Globus pallidus (tissue), 1 donor: ENCODE results near the gene PPBP.

ENCODE experiments used
- DNase-seq: peaks from one replicate; pipeline ENCODE4 v3.0.0-alpha.2; 2015; ENCODE audit warnings: low spot score

Gene PPBP, protein sequence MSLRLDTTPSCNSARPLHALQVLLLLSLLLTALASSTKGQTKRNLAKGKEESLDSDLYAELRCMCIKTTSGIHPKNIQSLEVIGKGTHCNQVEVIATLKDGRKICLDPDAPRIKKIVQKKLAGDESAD

DNA sequence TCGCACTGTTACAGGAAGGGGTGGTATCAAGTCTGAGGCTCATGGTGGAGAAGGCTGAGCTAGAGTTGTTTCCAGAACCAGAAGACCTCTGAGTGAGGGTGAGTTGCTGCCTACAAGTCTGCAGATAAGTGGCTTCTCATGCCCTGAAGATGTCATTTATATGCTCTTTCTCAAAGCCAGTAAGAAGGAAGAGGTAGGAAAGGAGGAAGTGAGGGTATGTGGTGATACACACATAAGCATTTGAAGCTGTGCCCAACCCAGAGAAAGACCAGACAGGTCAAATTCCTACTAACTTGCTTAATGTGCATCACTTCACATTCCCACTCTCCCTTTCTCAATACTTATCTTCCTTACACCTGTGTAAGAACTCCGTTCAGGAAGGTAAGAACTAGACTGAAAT lies at the start of gene PPBP:
TSS of gene PPBP (minus strand) at position 130 of the 400 bp plus-strand sequence. CDS start at position 43, 87 bp downstream.
- DNase-seq = no peak

DNA sequence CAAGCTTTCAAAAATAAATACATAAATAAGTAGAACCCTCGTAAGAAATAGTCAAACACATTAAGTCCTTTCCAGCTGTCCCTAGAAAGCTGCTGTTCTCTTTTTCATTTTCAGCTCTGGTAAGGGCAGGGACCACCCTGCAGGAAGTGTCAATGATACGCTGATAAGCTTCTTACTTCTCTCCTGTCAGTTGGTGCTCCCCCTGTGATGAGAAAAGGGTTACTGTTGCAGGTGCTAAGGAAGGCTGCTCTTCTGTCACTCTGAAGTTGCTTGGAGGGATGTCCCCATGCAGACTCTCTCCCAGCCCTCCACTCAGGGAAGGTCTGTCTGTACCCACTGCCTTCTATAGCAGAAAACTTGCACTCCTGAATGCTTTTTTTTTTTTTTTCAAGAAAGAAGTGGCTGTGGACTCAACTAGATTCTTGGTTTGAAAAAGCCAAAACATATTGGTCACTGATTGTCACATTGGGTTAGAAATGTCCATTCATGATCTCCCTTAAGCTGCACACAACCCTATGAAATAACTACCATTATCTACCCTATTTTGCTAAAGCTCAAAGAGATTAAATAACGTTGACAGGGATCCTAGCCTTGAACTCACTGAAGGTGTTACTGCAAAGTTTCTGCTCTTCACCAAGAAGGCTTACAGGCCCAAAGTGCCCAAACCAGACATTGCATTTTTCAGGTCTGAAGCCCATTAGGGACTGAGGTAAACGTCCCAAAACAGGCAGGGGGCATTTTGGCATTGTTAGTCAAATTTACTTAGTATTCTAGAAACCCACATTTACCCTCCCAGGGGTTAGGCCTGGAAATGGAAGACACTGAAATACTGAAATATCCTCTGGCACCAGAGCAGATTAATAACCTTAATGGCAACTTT lies 49.3 kb upstream of the PPBP start:
- DNase-seq = no peak

DNA sequence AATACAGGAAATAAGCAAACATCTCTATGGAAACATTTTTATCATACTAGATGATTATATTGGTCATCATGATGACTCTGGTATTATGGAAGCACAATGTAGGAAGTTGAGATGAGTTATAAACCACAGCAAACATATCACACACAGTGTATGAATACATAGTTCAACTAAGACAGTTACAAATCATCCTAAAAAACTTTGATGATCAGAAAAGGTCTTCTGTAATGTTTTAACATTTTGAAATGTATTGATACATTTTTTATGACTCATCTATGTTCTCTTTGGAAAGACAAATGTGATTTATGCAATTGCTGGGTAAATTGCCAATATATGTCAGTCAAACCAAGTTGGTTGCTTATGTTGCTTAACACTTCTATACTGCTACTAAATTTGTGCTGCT lies 45.7 kb upstream of the PPBP start:
- no peak for DNase-seq

DNA sequence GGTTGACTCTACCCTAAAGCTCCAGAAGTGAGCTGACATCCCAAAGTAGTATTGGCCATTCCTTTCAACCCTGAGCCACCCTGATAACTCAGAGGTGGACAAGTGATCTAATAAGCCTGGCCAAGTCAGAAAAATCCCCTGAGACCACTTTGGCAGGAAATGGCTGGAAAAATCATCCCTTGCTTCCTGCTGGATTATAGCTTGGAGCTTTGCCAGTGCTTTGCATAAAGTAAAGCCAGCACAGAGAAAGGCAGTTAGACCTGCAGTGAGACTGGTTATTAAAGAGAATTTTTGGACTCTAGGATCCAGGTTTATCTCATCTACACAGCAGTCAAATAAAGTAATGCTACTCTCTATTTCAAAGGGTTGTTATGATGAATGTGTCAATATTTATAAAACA lies 44.1 kb upstream of the PPBP start:
- DNase-seq = no peak

DNA sequence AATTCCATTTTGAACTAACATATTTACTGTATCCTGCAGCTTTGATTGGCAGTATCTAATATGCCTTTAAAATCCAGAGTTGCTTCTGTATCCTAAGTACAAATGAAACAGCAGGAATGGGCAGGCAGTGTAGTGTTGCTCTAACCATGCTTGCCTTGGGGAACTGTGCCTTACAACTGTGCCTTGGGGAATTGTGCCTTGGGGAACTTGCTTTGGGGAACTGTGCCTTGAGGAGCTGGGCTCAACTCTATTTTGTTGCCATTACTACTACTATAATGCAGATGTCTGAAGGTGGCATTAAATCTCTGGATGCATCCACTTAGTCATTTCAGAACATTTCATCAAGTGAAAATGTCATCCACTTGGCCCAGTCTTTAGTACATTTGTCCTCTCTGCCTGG lies 43.6 kb upstream of the PPBP start:
- no peak for DNase-seq

DNA sequence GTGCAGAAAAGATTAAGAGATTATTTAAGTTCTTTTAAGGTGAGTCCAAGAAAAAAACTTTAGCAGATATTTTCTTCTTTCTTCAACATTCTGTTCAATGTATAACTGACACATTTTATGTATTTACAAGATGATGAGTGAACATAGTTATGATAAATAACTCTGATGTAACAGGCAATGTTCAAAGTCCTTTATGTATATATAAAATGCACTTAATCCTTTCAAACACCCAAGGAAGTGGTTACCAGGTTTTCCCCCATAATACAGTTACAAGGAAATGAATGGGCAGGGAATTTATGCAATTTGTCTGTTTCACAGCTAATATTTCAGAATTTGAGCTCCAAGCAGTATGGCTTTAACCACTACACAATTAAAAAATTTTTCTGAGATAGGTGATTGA lies 42.3 kb upstream of the PPBP start:
- DNase-seq = no peak

DNA sequence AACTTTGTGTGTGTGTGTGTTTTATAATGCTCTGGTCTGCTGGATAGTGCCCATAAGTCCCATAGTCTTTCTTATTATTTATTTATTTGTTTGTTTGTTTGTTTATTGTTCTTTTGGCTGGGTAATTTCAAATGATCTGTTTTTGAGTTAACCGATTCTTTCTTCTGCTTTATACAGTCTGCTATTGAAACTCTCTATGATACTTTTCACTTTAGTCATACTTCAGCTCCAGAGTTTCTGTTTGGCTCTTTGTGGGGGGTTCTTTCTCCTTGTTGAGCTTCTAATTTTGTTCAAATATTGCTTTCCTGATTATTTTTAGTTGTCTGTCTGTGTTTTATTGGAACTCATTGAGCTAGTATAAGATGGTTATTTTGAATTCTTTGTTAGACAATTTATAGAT lies 40.5 kb upstream of the PPBP start:
- DNase-seq = no peak

DNA sequence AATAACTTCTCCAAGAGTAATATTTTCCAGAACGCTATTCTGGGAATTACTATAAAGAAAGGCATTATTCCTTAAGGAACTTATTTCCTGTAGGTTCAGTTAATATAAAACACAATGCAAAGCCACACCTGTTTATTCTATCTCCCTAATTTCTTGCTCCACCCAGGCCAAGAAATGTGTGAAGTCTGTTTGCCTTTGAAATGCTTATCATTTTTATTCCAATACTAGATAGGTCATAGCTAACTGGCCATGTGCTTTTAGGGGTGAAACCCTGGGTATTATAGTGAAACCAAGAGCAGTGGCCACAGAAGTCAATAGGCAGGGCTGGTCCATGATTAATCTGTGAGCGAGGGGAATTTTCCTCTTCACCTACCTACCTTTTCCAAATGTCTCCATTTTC lies 35.7 kb upstream of the PPBP start:
- no peak for DNase-seq

DNA sequence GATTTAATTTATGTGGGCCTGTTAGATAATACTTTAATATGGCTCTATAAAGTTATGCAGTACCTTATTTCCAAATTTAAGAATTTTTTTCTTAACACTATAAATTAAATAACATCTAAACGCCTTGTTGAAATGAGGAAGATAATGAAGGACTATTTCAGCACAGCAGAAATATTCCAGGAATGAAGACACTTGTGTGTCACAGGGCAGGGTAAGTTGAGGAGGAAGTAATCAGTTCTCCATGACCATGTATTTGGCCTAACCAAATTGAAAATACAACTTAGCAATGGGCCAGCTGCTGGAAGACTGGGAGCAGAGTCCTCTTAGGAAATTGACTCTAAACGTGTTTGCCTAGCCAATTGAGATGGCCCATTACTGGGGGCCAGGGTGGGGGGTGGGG lies 33.6 kb upstream of the PPBP start:
- DNase-seq = no peak

DNA sequence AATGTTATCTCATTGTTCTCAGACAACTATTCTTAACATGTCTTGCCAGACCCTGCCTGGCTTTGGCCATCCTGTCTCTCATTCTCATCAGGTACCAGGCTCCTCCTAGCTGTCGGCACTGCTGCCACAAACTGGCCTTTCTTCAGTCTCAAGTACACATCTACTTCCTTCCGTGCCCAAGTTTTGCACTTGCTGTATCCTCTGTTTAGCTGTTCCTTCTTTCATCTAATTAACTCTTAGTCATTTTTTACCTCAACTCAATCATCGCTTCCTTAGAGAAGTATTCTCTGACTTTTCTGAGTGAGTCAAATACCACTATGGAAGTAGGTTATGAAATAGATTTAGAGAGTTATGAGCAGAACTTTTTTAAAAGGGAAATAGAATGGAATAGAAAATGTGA lies 30.8 kb upstream of the PPBP start:
- DNase-seq = no peak

DNA sequence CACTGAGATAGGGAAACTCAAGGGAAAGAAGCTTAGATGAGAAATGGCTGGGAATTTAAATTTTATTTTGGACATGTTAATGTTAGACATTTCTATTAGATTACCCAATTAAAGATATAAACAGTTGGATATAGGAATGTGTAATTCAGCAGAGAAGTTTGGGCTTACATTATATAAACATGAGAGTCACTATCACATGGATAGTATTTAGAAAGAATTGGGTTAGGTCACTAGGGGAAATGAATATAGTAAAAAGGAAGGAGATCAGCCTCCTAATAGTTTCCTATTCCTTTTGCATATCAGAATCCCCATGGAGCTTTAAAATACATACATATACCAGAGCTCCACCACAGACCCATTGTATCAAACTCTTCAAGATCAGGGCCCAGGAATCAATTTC lies 30.1 kb upstream of the PPBP start:
- DNase-seq = no peak

DNA sequence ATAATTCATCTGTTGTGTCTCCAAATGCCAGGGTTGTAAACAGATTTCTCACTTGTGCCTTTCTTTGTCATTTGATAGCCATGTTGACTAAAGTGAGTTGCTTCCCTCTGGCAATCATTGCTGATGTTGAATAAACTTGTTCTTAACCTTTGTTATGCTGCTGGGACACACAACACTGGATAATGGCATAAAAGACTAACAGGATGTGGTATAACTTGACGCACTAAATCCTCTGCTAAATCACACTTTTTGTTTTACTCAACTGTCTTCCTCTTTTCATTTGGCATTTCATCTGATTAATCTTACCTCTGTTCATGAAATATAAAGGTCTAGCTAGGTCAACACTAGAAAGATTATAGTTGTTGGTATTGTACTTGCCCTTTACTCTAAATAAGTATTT lies 28.1 kb upstream of the PPBP start:
- no peak for DNase-seq

DNA sequence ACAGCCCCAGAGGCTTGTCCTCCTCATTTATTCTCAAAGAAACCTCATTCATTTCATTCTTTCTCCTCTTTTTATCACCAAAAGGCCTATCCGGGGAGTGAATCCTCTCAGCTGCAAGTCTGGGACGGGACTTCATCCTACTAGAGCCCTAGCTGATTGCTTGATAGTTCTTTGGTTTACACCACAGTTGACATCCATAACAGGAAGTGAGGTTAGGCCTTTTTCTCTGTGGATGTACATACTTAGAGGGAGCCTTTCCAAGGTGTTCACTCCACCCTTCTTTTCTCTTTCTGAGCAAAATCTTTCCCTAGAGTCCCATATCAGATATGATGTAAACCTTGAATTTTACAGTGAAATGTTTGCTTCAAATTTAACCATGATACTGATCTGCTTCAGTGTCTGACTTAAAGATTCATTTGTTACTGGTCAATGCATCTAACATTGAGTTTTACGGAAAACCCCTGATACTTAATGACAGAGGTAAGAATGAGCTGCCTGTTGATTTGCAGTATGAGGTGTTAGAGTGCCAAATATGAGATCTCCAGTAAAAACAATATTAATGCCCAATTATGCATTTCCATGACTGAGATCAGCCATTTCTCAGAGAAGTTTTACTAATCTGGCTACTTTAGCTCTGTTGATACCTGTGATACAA lies 27.3 kb upstream of the PPBP start:
- DNase-seq = no peak

DNA sequence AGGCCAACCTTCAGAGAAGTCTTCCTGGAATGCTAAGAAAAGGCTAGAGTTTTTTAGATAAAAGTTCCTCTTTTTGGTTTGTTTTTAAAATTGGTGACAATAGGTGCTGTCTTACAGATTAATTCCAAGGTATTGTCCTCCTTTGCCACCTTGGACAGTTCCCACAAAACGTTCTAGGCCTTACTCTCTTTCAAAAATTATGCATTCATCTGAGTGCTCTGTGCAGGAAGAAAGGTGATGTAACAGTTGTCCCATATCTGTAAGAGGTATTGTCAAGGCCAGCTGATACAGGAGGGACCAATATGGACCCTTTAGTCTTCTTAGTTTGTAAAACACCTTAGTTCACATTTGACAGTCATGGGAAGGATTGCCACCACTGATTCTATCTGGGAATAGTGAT lies 26.3 kb upstream of the PPBP start:
- DNase-seq = no peak

DNA sequence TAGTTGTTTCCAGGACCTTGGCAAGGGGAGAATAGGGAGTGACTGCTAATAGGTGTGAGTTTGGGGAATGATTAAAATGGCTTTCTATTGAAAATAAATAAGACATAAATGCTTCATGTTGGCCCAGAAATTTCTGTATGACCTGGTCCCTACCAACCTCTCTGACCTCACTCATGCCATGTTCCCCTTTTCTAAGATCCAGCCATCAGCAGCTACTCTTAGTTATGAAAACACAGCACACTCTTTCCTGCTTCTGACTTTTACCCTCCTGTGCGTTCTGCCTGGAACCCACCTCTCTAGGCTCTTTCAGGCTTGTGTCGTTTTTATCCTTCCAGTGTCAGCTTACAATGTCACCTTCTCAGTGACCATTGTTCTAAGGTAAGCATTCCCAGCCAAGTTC lies 25.3 kb upstream of the PPBP start:
- DNase-seq = no peak

DNA sequence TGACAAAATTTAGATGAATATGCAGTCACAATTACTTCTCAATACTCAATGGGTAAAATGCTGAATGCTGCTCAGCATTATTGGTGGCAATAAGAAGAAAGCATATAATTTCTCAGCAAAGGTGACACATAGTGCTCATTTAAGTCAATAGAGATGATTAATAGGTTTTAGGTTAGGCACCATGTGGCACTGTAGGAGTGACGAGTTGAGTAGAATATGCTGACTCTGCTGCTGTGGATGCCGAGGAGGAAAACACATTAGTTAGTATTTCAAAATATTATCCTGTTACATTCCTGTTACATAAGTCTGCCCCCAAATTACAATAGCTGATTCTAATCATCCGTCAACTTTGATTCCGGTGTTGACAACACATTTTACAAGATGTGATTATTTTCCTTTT lies 24.1 kb upstream of the PPBP start:
- no peak for DNase-seq

DNA sequence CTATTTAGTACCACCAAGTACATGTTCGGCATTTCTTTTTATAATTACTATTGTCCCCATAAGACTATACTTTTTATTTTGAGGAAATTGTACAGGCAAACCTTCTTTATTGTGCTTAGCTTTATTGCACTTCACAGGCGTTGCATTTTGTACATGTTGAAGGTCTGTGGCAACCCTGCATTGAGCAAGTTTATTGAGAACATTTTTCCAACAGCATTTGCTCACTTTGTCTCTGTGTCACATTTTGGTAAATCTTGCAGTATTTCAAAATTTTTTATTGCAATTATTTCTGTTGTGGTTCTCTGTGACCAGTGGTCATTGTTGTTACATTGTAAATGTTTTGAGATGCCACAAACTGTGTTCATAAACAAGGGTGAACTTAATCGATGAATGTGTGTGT lies 21.3 kb upstream of the PPBP start:
- DNase-seq = no peak

DNA sequence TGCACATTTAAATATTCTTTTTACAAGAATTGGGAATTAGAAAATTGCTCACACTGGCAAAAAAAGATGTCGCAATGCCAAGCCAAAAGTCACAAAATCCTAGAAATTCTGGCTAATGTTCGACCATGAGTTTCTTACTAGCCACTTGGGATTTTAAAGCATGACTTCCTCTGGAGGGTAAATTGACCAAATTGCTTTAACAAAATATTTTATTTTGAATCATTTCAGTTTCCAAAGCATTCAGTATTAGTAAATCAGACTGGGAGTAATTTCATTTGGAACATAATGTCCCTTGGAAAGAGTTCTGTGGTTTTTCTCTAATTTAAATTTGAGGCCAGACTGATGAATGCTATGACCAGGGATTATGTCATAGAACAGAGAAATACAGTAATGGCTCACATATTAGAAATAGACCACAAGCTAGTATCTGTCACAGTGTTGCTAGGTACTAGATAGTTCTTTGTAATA lies 18.1 kb upstream of the PPBP start:
- DNase-seq = no peak

DNA sequence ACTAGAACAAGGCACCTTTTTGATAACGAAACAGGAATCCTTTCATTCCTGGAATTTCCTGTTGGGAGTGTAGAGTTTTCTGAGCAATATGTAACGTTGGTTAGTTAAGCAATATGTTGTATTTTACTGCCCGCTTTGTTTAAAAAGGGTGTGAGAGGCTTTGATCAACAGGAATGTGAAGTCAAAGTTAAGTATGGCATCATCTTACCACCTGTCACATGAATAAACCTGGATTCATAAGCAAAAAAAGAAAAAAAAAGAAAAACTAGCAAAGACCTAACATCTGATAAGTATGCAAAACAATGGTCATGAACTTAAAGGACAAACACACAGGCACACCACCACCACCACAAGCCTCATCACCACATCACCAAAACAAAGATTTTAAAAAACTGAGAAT lies 17.5 kb upstream of the PPBP start:
- no peak for DNase-seq

DNA sequence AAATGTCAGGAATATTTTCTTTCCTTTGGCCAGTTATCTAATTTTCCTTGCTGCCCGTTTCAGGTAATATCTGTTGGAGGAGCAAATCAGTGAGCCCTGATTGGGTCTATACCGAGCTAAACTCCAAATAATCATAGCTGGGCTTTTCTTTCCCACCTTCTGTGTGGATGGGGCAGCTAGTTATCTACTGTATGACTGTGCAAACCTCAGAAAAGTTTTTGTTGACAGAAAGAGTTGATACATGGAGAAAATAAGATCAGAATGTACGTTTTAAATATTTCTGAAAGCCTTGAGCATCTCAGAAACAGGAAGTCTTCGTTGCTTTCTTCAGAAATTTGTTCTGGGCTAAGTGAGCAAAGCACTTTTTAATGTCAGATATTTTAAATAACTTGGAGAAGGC lies 16.7 kb upstream of the PPBP start:
- DNase-seq = no peak

DNA sequence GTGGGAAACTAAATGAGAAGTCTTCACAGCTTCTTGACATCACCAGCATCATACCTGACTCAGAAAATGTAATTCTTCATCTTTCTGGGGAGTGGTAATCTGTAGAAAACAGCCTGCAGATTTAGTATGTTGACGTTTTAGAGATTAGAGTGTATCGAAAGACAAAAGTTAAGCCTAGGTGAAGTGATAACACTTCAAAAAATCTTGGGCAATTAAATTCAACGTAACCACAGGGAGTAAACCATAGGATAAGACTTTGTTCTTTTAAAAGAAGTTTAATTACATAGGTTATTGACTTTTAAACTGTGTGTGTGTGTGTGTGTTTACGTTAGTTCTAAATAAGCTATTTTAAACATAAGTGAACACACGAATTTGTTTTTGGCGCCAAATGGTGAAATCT lies 12.3 kb upstream of the PPBP start:
- DNase-seq = no peak

DNA sequence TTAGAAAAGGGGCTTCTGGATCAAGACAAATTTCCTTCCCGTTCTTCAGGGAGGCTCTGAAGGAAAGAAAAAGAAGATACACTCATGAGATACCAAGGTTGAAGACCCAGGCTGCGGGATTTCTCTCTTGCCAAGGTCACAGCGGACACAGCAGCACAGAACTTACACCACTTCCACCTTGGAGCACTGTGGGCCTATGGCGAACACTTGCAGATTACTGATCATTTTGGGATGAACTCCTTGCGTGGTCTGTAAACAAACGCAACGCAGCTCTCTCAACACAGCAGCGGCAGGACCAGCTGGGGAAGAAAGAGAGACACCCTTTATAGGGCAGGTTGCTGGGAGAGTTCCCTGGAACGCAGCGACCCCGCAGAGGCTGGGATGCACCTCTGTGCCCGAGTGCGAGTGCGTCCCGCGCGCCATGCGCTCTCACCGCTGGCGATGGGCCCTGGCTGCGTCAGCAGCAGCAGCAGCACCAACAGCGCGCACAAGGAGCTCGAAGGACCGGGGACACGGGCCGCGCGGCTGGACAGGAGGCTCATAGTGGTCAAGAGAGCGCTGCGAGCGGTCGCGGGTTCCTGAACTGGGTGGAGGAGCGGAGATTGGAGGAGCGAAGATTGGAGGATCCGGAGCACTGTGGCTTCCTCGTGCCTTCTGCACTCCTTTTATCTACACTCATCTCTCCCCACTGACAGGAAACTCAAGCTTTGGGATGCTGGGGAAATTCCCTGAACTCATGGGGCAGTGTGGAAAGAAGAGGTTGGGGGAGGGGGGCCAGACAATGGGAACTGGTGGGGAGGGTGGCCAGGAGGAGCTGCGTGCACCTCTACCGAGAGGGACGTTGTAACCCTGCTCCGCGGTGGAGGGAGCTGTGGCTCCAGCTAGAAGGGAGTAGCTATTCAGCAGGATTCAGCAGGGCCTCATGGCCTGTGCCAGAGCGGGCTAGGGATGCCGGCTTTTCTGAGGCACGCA lies 10.3 kb upstream of the PPBP start, which contains the start of gene CXCL5:
TSS of gene CXCL5 (minus strand) at position 638 of the 972 bp plus-strand sequence. CDS start at position 542, 96 bp downstream.
- DNase-seq = peak; percentile 8
